HUES64 (cell line): ENCODE measurements around the gene STYK1.

Source experiments
- H3K27ac ChIP-seq: 2 replicates; pipeline ENCODE4 v1.7.0; 2013; ENCODE audit warnings: low read depth, low read length, inconsistent platforms
- H3K27me3 ChIP-seq: 2 replicates; pipeline ENCODE4 v1.6.1; 2013; ENCODE audit warnings: mild to moderate bottlenecking, low read length; ENCODE audit not compliant: insufficient read depth
- H3K36me3 ChIP-seq: 2 replicates; pipeline ENCODE4 v1.6.1; 2013; ENCODE audit warnings: mild to moderate bottlenecking, low read length; ENCODE audit not compliant: insufficient read depth
- H3K4me1 ChIP-seq: 2 replicates; pipeline ENCODE4 v1.6.1; 2013; ENCODE audit warnings: mild to moderate bottlenecking, low read length, moderate library complexity; ENCODE audit not compliant: insufficient read depth
- H3K4me3 ChIP-seq: 2 replicates; pipeline ENCODE4 v1.5.1; 2013; ENCODE audit warnings: mild to moderate bottlenecking, low read length, moderate library complexity
- H3K9ac ChIP-seq: 2 replicates; pipeline ENCODE4 v1.6.1; 2013; ENCODE audit warnings: mild to moderate bottlenecking, low read depth, low read length
- H3K9me3 ChIP-seq: 2 replicates; pipeline ENCODE4 v1.6.1; 2013; ENCODE audit warnings: low read depth, low read length; ENCODE audit not compliant: insufficient read depth
- WGBS: fragments of 150-250, 120-280 bp; methylation state at CpG from one replicate; pipeline ENCODE4 v1.1.7; 2013; ENCODE audit warnings: missing lambda C conversion rate; 5-methylcytosine and 5-hydroxymethylcytosine counted together

The STYK1 gene

GRCh38 chr12:10716277-10716676 is 42.4 kb upstream of the STYK1 start:
- H3K9ac ChIP-seq = no peak overlapping the region
- WGBS = 74% methylated on average over 2 of the region's 4 CpGs
- H3K27me3 ChIP-seq = no peaks in the 10 kb centered on the region
- H3K4me3 ChIP-seq = no peak overlapping the region
- H3K36me3 ChIP-seq = peaks cover 64% of the 10 kb centered on the region
- H3K9me3 ChIP-seq = no peaks in the 10 kb centered on the region
- no peak overlapping the region for H3K27ac ChIP-seq
- H3K4me1 ChIP-seq = peaks cover 51% of the 10 kb centered on the region

DNA sequence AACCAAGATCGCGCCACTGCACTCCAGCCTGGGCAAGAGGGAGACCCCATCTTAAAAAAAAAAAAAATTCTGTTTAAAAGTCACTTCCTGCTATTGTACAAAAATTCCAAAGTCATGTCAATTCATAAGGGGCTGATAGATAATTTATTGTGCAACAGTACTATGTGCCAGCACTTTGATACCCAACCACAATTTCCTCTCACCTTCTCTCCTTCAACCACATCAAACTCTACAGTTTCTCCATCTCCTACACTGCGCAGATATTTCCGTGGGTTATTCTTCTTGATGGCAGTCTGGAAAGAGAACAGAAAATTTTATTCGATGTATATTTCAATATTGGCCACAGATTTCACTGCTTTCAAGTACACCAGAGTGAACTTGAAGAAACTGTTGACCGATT is 41.6 kb upstream of the STYK1 start:
- H3K27ac ChIP-seq = no peak overlapping the region
- over 99% methylated on average over 6 of the region's 6 CpGs for WGBS
- H3K36me3 ChIP-seq = peaks cover 72% of the 10 kb centered on the region
- no peaks in the 10 kb centered on the region for H3K27me3 ChIP-seq
- H3K9ac ChIP-seq = no peak overlapping the region
- no peak overlapping the region for H3K4me3 ChIP-seq
- H3K9me3 ChIP-seq = no peaks in the 10 kb centered on the region
- peaks cover 43% of the 10 kb centered on the region for H3K4me1 ChIP-seq

- Histone ChIP-seq H3K9ac (no peak overlapping the region), H3K4me3 (no peak overlapping the region), H3K36me3 (peaks cover 97% of the 10 kb centered on the region), H3K4me1 (no peaks in the 10 kb centered on the region), H3K27me3 (no peaks in the 10 kb centered on the region), H3K27ac (no peak overlapping the region), H3K9me3 (no peaks in the 10 kb centered on the region)
- WGBS = 97% methylated on average over 16 of the region's 16 CpGs
Observed at GRCh38 chr12:10709808-10710207, 36.0 kb upstream of the STYK1 start.

- WGBS = 97% methylated on average over 4 of the region's 4 CpGs
- Histone ChIP-seq H3K27me3 (no peaks in the 10 kb centered on the region), H3K4me1 (no peaks in the 10 kb centered on the region), H3K27ac (no peak overlapping the region), H3K9ac (no peak overlapping the region), H3K9me3 (no peaks in the 10 kb centered on the region), H3K36me3 (peaks cover 97% of the 10 kb centered on the region), H3K4me3 (no peak overlapping the region)
Observed at GRCh38 chr12:10708862-10709261, 35.0 kb upstream of the STYK1 start.

GRCh38 chr12:10705655-10706054 is 31.8 kb upstream of the STYK1 start:
- Histone ChIP-seq H3K27me3 (no peaks in the 10 kb centered on the region), H3K9me3 (no peaks in the 10 kb centered on the region), H3K9ac (no peak overlapping the region), H3K4me1 (no peaks in the 10 kb centered on the region), H3K27ac (no peak overlapping the region), H3K36me3 (peaks cover 97% of the 10 kb centered on the region), H3K4me3 (no peak overlapping the region)
- WGBS = 100% methylated on average over 1 of the region's 2 CpGs

- H3K9ac ChIP-seq = no peak overlapping the region
- peaks cover 97% of the 10 kb centered on the region for H3K36me3 ChIP-seq
- H3K4me1 ChIP-seq = no peaks in the 10 kb centered on the region
- H3K9me3 ChIP-seq = no peaks in the 10 kb centered on the region
- H3K27ac ChIP-seq = no peak overlapping the region
- H3K4me3 ChIP-seq = no peak overlapping the region
- 97% methylated on average over 14 of the region's 14 CpGs for WGBS
- no peaks in the 10 kb centered on the region for H3K27me3 ChIP-seq
Observed at GRCh38 chr12:10701843-10702242, 28.0 kb upstream of the STYK1 start.

GRCh38 chr12:10701131-10701681 is 27.4 kb upstream of the STYK1 start:
- 92% methylated on average over 3 of the region's 3 CpGs for WGBS
- Histone ChIP-seq H3K36me3 (peaks cover 96% of the 10 kb centered on the region), H3K4me1 (no peaks in the 10 kb centered on the region), H3K27me3 (no peaks in the 10 kb centered on the region), H3K9me3 (no peaks in the 10 kb centered on the region), H3K27ac (no peak overlapping the region), H3K9ac (no peak overlapping the region), H3K4me3 (no peak overlapping the region)

GRCh38 chr12:10700581-10700980 is 26.7 kb upstream of the STYK1 start:
- WGBS = 86% methylated on average over 1 of the region's 3 CpGs
- H3K9ac ChIP-seq = no peak overlapping the region
- H3K27me3 ChIP-seq = no peaks in the 10 kb centered on the region
- no peak overlapping the region for H3K27ac ChIP-seq
- H3K9me3 ChIP-seq = no peaks in the 10 kb centered on the region
- no peaks in the 10 kb centered on the region for H3K4me1 ChIP-seq
- H3K36me3 ChIP-seq = peaks cover 94% of the 10 kb centered on the region
- no peak overlapping the region for H3K4me3 ChIP-seq

GRCh38 chr12:10697862-10698261 is 24.0 kb upstream of the STYK1 start:
- no peaks in the 10 kb centered on the region for H3K9me3 ChIP-seq
- H3K36me3 ChIP-seq = peaks cover 67% of the 10 kb centered on the region

GRCh38 chr12:10697156-10697555 is 23.3 kb upstream of the STYK1 start:
- H3K4me1 ChIP-seq = no peaks in the 10 kb centered on the region
- no peaks in the 10 kb centered on the region for H3K9me3 ChIP-seq
- no peak overlapping the region for H3K9ac ChIP-seq
- H3K4me3 ChIP-seq = no peak overlapping the region
- H3K36me3 ChIP-seq = peaks cover 60% of the 10 kb centered on the region
- H3K27me3 ChIP-seq = no peaks in the 10 kb centered on the region
- 94% methylated on average over 2 of the region's 2 CpGs for WGBS
- H3K27ac ChIP-seq = no peak overlapping the region

More at GRCh38 chr12:10697862-10698261, 24.0 kb upstream of the STYK1 start:
- no CpG with 5 or more reads among the region's 1 CpG for WGBS
- no peak overlapping the region for H3K4me3 ChIP-seq
- H3K4me1 ChIP-seq = no peaks in the 10 kb centered on the region
- no peaks in the 10 kb centered on the region for H3K27me3 ChIP-seq
- H3K27ac ChIP-seq = no peak overlapping the region
- no peak overlapping the region for H3K9ac ChIP-seq

GRCh38 chr12:10690906-10691305 is 17.1 kb upstream of the STYK1 start:
- H3K36me3 ChIP-seq = 0 out of 2 replicates have a peak, but pooled peaks cover 2% of the 10 kb centered on the region
- H3K9ac ChIP-seq = no peak overlapping the region
- H3K9me3 ChIP-seq = no peaks in the 10 kb centered on the region
- H3K27ac ChIP-seq = no peak overlapping the region
- H3K4me3 ChIP-seq = no peak overlapping the region
- 94% methylated on average over 2 of the region's 2 CpGs for WGBS
- no peaks in the 10 kb centered on the region for H3K27me3 ChIP-seq
- H3K4me1 ChIP-seq = no peaks in the 10 kb centered on the region

- Histone ChIP-seq H3K4me1 (no peaks in the 10 kb centered on the region), H3K9me3 (no peaks in the 10 kb centered on the region), H3K27ac (no peak overlapping the region), H3K4me3 (no peak overlapping the region), H3K27me3 (no peaks in the 10 kb centered on the region), H3K36me3 (no peaks in the 10 kb centered on the region), H3K9ac (no peak overlapping the region)
- WGBS = 91% methylated on average over 2 of the region's 2 CpGs
Observed at GRCh38 chr12:10689146-10689545, 15.3 kb upstream of the STYK1 start.
